Heart left ventricle (tissue), 13 donors: ENCODE measurements around the gene ARID3A.

Experiments used
- CTCF ChIP-seq, 12 donors: fragments of 200-600 bp; sonication (generic) in 4 of 12; IDR thresholded peaks; one replicate each; pipeline versions ENCODE4 v1.5.0 to v1.8.0; 2018 to 2022; ENCODE audit warnings: antibody characterized with exemption in 12 of 12, mild to moderate bottlenecking in 5 of 12
- POLR2A ChIP-seq, 2 donors: fragments of 450-650 bp; IDR thresholded peaks; one replicate each; pipeline ENCODE4 v1.6.1; 2017; ENCODE audit warnings: antibody characterized with exemption in 2 of 2, mild to moderate bottlenecking in 2 of 2, moderate library complexity in 2 of 2
- donor health status: ischemic (EF 13 %, LVEDD 7.1; RV severe dilation, severe dysfunction).
- donor health status: DM: no; HTN: yes; CAD: no.
- donor health status: DM: no; HTN: no; CAD: no.
- donor health status: ischemic (EF 25% LVEDD 6.9; RV normal size, moderate dysfunction).
- donor health status: ischemic (EF 25% LVEDD 5.7; RV mildly dilated, moderate dysfunction).
- donor health status: ischemic (EF 35%, LVEDD 5.7; RV mildly dilated, moderate dysfunction).
- donor health status: nonischemic (EF 11% LVEDD 7.7; RV severe dilation, severe dysfunction).
- donor health status: DM: yes; HTN: yes; CAD: no.
- donor health status: PGD.
- donor health status: ischemic (EF 29% LVEDD 5.4; RV normal size, mild dysfunction).
- donor health status: nonischemic (EF 23%, LVEDD 6.1; RV moderate dilation, normal function).

DNA sequence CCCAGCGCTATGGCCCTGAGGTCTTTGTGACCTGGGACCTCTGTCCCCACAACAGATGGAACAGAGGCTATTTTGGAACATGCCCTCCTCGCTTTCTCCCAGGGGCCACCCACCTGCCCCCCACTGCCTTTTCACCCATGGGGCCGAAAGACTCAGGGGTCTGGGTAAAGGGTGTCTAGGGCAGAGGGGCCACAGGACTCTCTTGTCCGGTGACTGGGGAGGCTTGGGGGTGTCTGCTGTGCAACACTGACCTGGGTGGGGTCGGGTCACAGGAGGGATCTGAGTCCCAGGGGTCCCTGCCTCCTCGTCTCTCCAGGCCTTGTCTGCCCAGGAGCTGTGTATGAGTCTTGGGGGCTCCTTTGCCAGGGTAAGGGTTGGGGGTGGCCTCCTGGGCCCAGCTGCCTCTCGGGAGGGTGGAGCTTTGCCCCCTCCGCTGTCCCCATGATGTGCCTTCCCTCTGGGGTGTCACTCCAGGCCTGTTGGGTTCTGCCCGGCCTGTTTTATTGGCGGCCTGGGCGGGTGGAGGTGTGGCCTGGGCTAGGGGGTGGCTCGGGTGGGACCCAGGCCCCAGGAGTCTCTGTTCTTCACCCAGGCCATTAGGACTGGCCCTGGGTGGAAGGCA, 2.1 kb downstream of the ARID3A start:
- TF ChIP-seq CTCF (IDR thresholded peaks at IDR 0.05) (no peak), POLR2A (IDR thresholded peaks at IDR 0.05) (no peak)
